Measurements from ENCODE around the gene INPP5D.

The INPP5D gene

DNA sequence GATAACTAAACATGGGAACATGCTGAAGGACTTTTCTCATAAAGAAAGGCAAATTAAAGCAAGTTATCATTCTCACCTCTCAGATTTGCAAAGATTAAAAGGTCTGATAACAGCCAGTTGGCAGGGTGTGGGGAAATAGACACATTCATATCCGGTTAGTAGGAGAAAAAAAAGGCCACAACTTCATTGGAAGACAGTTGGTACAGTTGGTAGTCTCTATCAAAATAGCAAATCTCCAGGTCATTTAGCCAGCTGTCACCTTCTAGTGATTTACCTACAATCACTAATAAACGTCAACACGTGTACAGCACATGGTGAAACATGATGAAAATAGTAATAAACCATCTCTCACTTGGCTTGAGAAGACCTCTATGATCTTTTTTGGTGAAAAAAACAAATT lies 16.6 kb downstream of the INPP5D start:
- TF ChIP-seq, protein P1, sequence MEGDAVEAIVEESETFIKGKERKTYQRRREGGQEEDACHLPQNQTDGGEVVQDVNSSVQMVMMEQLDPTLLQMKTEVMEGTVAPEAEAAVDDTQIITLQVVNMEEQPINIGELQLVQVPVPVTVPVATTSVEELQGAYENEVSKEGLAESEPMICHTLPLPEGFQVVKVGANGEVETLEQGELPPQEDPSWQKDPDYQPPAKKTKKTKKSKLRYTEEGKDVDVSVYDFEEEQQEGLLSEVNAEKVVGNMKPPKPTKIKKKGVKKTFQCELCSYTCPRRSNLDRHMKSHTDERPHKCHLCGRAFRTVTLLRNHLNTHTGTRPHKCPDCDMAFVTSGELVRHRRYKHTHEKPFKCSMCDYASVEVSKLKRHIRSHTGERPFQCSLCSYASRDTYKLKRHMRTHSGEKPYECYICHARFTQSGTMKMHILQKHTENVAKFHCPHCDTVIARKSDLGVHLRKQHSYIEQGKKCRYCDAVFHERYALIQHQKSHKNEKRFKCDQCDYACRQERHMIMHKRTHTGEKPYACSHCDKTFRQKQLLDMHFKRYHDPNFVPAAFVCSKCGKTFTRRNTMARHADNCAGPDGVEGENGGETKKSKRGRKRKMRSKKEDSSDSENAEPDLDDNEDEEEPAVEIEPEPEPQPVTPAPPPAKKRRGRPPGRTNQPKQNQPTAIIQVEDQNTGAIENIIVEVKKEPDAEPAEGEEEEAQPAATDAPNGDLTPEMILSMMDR (IDR thresholded peaks at IDR 0.05), result no peak
- peak overlapping the region; percentile 98 for H3K27ac ChIP-seq
- H3K4me3 ChIP-seq (ENCODE audit: low read depth in 1 of 2, low read length in 1 of 2), result peak overlapping the region in 1 of 2 experiments; percentile 58
- peaks cover 97 to 98% of the 10 kb centered on the region in 2 experiments for H3K4me1 ChIP-seq (ENCODE audit: control insufficient read depth in 1 of 2, insufficient read depth in 1 of 2, low read depth in 1 of 2, low read length in 1 of 2)
- no peaks in the 10 kb centered on the region for H3K27me3 ChIP-seq
- H3K36me3 ChIP-seq, result peaks cover 22% of the 10 kb centered on the region
- H3K9me3 ChIP-seq, result no peaks in the 10 kb centered on the region

DNA sequence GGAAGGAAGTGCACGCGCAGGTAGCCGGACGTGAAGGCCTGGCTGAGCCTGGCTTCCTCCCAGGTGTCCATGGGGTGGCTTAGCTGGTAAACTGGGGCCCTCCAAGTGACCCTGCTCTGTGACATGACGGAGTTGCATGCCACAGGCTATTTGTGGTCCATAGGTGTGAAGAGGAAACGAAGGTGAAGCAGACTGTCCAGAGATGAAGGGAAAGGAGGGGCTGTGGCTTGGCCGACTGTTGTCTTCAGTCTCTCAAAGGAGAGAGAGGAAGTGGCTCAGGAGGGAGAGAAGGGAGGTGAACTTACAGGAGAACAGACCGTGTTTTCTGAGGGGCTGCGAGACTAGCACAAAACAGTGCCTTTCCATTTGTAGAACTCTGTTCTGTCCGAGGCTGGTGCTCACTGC lies 19.3 kb downstream of the INPP5D start:
- Histone ChIP-seq H3K9me3 (no peaks in the 10 kb centered on the region), H3K27ac (peak overlapping the region; percentile 98), H3K4me3 (ENCODE audit: low read depth in 1 of 2, low read length in 1 of 2) (peak overlapping the region; percentile 32 to 56), H3K27me3 (no peaks in the 10 kb centered on the region), H3K36me3 (peaks cover 18% of the 10 kb centered on the region), H3K4me1 (ENCODE audit: control insufficient read depth in 1 of 2, insufficient read depth in 1 of 2, low read depth in 1 of 2, low read length in 1 of 2) (peaks cover 100% of the 10 kb centered on the region in 2 experiments)
- TF ChIP-seq, protein P1 (IDR thresholded peaks at IDR 0.05), result no peak

DNA sequence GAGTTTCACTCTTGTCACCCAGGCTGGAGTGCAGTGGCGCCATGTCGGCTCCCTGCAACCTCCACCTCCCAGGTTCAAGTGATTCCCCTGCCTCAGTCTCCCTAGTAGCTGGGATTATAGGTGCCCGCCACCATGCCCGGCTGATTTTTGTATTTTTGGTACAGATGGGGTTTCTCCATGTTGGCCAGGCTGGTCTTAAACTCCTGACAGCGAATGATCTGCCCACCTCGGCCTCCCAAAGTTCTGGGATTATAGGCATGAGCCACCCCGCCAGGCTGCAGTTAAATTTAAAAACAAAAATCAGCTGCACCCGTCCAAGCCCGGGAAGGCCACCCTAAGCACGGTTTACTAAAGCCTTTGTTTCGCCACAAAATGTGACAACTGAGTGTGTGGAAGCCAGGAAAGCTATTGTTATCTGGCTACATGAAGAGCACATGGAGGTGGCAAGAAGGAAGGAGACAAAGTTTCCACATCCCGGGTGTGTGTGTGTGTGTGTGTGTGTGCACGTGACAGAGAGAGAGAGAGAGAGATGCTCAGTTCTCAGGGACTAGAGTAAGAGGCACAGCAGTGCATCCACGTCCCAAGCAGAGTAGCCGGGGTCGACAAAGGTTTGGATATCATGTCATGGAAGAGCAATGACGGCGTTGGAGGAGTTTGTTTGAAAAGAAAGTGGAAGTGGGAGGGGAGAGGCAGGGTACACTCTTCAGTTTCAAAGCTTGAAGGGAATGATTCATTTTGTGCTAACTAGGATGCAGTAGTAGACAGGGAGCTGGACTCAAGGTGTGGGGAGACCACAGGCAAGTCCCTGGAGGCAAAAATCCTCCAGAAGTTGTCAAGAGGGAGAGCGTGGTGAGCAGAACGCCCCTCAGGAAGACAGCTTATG lies 20.1 kb downstream of the INPP5D start:
- Histone ChIP-seq H3K27me3 (no peaks in the 10 kb centered on the region), H3K4me1 (ENCODE audit: control insufficient read depth in 1 of 2, insufficient read depth in 1 of 2, low read depth in 1 of 2, low read length in 1 of 2) (peaks cover 100% of the 10 kb centered on the region in 2 experiments), H3K4me3 (ENCODE audit: low read depth in 1 of 2, low read length in 1 of 2) (peak overlapping the region; percentile 6 to 56), H3K27ac (peak overlapping the region; percentile 98), H3K9me3 (no peaks in the 10 kb centered on the region), H3K36me3 (peaks cover 18% of the 10 kb centered on the region)
- TF ChIP-seq, protein P1 (IDR thresholded peaks at IDR 0.05), result no peak

DNA sequence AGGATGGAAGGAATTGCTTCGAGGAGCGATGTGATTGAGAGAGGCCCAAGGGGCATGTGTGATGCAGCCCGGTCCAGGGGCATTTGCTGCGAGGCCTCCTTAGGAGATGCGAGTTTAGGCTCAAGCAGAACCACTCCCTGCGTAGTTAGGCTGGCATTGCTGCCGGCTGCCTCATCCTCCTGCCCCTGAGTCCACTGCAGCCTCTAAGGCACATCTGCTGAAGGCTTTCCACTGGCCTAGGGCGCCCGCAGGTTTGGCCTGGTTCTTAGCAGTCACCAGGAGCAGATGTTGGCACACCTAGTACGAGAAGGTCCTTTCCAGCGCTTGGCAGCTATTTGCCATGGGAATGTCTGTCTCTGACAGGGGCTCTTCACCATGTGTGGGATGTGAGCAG lies 20.7 kb downstream of the INPP5D start:
- H3K36me3 ChIP-seq, result peaks cover 18% of the 10 kb centered on the region
- TF ChIP-seq, protein P1 (IDR thresholded peaks at IDR 0.05), result no peak
- no peaks in the 10 kb centered on the region for H3K27me3 ChIP-seq
- H3K27ac ChIP-seq, result peak overlapping the region; percentile 98
- no peaks in the 10 kb centered on the region for H3K9me3 ChIP-seq
- peak overlapping the region; percentile 6 to 56 for H3K4me3 ChIP-seq (ENCODE audit: low read depth in 1 of 2, low read length in 1 of 2)
- peaks cover 100% of the 10 kb centered on the region in 2 experiments for H3K4me1 ChIP-seq (ENCODE audit: control insufficient read depth in 1 of 2, insufficient read depth in 1 of 2, low read depth in 1 of 2, low read length in 1 of 2)

DNA sequence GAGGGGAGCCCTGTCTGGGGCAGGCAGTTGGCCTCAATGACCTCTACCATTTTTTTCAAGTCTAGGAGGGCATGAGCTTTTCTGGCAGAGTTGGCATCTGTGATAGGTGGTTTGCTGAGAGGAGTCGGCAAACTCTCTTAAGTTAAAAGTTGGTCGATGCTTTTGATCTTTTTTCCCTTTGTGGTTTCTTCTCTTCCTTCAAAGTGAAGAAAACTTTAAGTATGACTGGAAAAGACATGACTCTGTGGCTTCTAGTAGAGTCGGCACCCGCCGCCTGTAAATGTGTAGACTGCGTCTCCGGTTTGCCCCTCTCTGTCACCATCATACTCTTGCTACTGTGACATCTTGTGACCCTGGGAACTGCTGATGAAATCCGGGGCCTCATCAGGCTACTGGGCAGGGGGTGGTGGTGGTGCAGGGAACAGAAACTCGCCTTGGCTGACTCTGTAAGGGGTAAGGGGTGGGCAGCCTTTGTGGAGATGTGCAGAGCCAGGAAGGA lies 21.1 kb downstream of the INPP5D start:
- Histone ChIP-seq H3K4me3 (ENCODE audit: low read depth in 1 of 2, low read length in 1 of 2) (peak overlapping the region in 1 of 2 experiments; percentile 61), H3K36me3 (peaks cover 18% of the 10 kb centered on the region), H3K27me3 (no peaks in the 10 kb centered on the region), H3K4me1 (ENCODE audit: control insufficient read depth in 1 of 2, insufficient read depth in 1 of 2, low read depth in 1 of 2, low read length in 1 of 2) (peaks cover 100% of the 10 kb centered on the region in 2 experiments), H3K27ac (peak overlapping the region; percentile 98), H3K9me3 (no peaks in the 10 kb centered on the region)
- TF ChIP-seq, protein P1 (IDR thresholded peaks at IDR 0.05), result no peak
